ENCODE results near the gene EIF5A.

EIF5A gene

DNA sequence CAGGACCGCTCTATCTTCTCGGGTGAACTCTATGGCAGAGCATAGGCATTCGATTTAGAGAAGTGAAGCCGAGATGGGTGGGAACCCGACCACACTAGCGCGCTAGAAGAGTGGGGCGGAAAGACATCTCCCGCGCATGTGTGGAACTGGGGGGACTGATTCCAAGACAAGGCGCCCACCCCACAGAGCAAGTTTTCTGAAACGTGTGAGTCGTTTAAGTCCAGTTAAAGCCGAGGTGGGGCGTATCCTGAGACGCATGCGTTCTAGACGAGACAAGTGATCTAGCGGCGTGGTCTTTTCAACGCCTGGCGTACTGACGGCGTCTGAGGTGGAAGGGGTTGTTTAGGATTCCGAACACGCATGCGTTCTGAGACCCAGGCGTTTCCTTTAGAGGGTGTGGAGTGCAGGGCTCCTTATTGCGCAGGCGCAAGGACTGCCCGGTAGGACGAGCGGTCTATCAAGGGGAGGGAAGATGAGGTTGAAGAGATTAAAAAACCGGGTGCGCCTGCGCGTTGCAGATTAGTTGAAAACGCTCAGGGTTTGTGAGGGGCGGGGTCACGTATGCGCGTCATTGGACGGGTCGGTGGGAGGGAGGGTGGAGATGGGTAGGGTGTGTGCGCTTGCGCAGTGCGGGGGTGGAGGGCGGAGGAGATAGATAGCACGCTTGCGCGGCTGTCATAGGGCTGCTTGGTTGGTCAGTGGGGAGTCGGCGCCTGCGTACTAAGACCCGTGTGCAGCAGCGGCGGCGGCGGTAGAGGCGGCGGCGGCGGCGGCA, at the start of gene EIF5A:
Gene EIF5A, plus strand, starts transcription at position 718 of the 775 bp plus-strand sequence. CDS start 2,008 bp downstream, outside the sequence.
- TF ChIP-seq, protein P1, sequence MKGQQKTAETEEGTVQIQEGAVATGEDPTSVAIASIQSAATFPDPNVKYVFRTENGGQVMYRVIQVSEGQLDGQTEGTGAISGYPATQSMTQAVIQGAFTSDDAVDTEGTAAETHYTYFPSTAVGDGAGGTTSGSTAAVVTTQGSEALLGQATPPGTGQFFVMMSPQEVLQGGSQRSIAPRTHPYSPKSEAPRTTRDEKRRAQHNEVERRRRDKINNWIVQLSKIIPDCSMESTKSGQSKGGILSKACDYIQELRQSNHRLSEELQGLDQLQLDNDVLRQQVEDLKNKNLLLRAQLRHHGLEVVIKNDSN (IDR thresholded peaks at IDR 0.05), result no peak; the same call in 1 of the 2 replicates
- TF ChIP-seq NFIC (IDR thresholded peaks at IDR 0.05) (no peak), RAD21 (IDR thresholded peaks at IDR 0.05; ENCODE audit: low read depth) (no peak), ZBTB7A (IDR thresholded peaks at IDR 0.05; ENCODE audit: low read depth) (0 out of 2 replicates have a peak, but pooled peaks have one; percentile 39), TEAD4 (IDR thresholded peaks at IDR 0.05) (0 out of 2 replicates have a peak, but pooled peaks have one; percentile 4), TCF12 (IDR thresholded peaks at IDR 0.05; ENCODE audit: low read depth) (no peak), CREB1 (IDR thresholded peaks at IDR 0.05; ENCODE audit: low read depth) (peak; percentile 65), CEBPB (IDR thresholded peaks at IDR 0.05) (no peak), EP300 (IDR thresholded peaks at IDR 0.05; ENCODE audit: borderline replicate concordance) (no peak), TAF1 (IDR thresholded peaks at IDR 0.05; ENCODE audit: low read depth) (peak; percentile 43), EGR1 (IDR thresholded peaks at IDR 0.05) (peak; percentile 99), YY1 (IDR thresholded peaks at IDR 0.05; ENCODE audit: low read depth) (no peak; the same call in 1 of the 2 replicates), FOXM1 (IDR thresholded peaks at IDR 0.05; ENCODE audit: borderline replicate concordance, low read depth) (no peak)
- TF ChIP-seq, protein P2, sequence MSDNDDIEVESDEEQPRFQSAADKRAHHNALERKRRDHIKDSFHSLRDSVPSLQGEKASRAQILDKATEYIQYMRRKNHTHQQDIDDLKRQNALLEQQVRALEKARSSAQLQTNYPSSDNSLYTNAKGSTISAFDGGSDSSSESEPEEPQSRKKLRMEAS (IDR thresholded peaks at IDR 0.05), result peak; percentile 86
- TF ChIP-seq, protein P3, sequence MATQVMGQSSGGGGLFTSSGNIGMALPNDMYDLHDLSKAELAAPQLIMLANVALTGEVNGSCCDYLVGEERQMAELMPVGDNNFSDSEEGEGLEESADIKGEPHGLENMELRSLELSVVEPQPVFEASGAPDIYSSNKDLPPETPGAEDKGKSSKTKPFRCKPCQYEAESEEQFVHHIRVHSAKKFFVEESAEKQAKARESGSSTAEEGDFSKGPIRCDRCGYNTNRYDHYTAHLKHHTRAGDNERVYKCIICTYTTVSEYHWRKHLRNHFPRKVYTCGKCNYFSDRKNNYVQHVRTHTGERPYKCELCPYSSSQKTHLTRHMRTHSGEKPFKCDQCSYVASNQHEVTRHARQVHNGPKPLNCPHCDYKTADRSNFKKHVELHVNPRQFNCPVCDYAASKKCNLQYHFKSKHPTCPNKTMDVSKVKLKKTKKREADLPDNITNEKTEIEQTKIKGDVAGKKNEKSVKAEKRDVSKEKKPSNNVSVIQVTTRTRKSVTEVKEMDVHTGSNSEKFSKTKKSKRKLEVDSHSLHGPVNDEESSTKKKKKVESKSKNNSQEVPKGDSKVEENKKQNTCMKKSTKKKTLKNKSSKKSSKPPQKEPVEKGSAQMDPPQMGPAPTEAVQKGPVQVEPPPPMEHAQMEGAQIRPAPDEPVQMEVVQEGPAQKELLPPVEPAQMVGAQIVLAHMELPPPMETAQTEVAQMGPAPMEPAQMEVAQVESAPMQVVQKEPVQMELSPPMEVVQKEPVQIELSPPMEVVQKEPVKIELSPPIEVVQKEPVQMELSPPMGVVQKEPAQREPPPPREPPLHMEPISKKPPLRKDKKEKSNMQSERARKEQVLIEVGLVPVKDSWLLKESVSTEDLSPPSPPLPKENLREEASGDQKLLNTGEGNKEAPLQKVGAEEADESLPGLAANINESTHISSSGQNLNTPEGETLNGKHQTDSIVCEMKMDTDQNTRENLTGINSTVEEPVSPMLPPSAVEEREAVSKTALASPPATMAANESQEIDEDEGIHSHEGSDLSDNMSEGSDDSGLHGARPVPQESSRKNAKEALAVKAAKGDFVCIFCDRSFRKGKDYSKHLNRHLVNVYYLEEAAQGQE (IDR thresholded peaks at IDR 0.05; ENCODE audit: low read depth), result no peak

DNA sequence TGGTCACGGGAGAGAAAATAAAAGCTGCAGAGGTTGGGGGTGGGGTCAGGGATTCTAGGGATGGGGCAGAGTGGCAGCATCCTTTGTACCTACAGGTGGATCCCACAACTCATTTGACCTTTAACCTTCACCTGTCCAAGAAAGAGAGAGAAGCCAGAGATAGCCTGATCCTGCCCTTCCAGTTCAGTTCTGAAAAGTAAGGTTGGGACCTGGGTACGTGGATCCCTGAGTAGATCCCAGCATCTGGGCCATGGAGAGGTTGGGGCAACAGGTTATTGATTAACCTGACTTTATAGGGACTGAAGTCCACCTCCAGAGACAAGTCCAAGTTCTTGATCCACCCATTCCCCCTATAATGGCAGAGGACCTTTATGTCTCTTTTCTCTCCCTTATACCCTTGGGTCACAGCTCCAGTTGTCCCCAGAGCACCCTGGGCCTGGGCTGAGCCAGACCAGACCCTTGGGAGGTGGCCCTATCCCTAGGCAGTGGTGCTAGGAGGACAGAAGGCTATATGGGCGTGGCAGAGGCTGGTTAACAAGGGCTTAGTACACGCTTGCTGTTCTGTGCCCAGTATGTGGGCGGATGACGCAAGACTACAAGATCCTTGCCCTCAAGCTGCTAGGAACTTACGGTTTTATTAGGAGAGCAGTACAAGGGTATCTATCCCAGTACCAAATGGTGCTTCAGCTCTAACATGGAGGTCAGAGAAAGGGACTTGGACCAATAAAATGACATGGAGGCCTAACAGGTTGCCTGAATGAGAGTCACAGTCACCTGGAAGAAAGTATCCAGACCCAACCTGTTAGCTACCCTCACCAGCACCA, 48.5 kb upstream of the EIF5A start:
- TF ChIP-seq, protein P1 (IDR thresholded peaks at IDR 0.05), result no peak
- peak; percentile 82 for TF ChIP-seq EGR1 (IDR thresholded peaks at IDR 0.05)
- TF ChIP-seq NFIC (IDR thresholded peaks at IDR 0.05), result no peak
- TF ChIP-seq CEBPB (IDR thresholded peaks at IDR 0.05), result peak; percentile 86
- no peak for TF ChIP-seq TEAD4 (IDR thresholded peaks at IDR 0.05)
- TF ChIP-seq, protein P3 (IDR thresholded peaks at IDR 0.05; ENCODE audit: low read depth), result no peak
- TF ChIP-seq ZBTB7A (IDR thresholded peaks at IDR 0.05; ENCODE audit: low read depth), result no peak
- TF ChIP-seq TCF12 (IDR thresholded peaks at IDR 0.05; ENCODE audit: low read depth), result no peak

DNA sequence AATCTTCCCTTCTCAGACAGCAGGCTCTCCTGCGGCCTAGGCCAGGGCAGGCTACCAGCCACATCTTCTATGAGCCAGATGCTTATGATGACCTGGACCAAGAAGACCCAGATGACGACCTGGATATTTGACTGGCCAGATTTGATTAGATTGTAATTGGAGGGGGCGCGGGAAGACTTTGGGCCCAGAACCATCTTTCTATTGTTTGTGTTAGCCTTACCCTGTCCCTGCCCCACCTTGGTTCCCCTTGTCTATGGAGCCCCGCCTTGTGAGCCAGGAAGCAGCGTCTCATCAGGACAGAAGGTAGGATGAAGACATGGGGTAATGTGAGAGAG, 47.9 kb upstream of the EIF5A start:
- TF ChIP-seq TEAD4 (IDR thresholded peaks at IDR 0.05) (no peak), ZBTB7A (IDR thresholded peaks at IDR 0.05; ENCODE audit: low read depth) (no peak), YY1 (IDR thresholded peaks at IDR 0.05; ENCODE audit: low read depth) (no peak), TAF1 (IDR thresholded peaks at IDR 0.05; ENCODE audit: low read depth) (no peak), RAD21 (IDR thresholded peaks at IDR 0.05; ENCODE audit: low read depth) (no peak), EGR1 (IDR thresholded peaks at IDR 0.05) (no peak), CEBPB (IDR thresholded peaks at IDR 0.05) (no peak), NFIC (IDR thresholded peaks at IDR 0.05) (no peak), CREB1 (IDR thresholded peaks at IDR 0.05; ENCODE audit: low read depth) (no peak), EP300 (IDR thresholded peaks at IDR 0.05; ENCODE audit: borderline replicate concordance) (no peak), TCF12 (IDR thresholded peaks at IDR 0.05; ENCODE audit: low read depth) (no peak), FOXM1 (IDR thresholded peaks at IDR 0.05; ENCODE audit: borderline replicate concordance, low read depth) (no peak)
- TF ChIP-seq, protein P3 (IDR thresholded peaks at IDR 0.05; ENCODE audit: low read depth), result no peak
- TF ChIP-seq, protein P2 (IDR thresholded peaks at IDR 0.05), result no peak
